T-helper 1 cell (primary cell): Measurements from ENCODE around the gene ACTR1A.
"Not testable (repeated sequence)": the region's sequence is repeated elsewhere in the genome, so short reads cannot be mapped to it uniquely, and the experiment has no call there.

Source experiments
- DNase-seq, 5 donors: peaks; one replicate each; pipeline ENCODE4 v3.0.0-alpha.2; 2012 to 2020
- total RNA-seq, 4 donors: gene quantifications; one replicate each; lab custom pipeline; 2026; lab: John Stamatoyannopoulos, UW

ACTR1A gene
- total RNA-seq = 57.4 to 71.9 (median 63.4) reads per million in 4 donors

DNA sequence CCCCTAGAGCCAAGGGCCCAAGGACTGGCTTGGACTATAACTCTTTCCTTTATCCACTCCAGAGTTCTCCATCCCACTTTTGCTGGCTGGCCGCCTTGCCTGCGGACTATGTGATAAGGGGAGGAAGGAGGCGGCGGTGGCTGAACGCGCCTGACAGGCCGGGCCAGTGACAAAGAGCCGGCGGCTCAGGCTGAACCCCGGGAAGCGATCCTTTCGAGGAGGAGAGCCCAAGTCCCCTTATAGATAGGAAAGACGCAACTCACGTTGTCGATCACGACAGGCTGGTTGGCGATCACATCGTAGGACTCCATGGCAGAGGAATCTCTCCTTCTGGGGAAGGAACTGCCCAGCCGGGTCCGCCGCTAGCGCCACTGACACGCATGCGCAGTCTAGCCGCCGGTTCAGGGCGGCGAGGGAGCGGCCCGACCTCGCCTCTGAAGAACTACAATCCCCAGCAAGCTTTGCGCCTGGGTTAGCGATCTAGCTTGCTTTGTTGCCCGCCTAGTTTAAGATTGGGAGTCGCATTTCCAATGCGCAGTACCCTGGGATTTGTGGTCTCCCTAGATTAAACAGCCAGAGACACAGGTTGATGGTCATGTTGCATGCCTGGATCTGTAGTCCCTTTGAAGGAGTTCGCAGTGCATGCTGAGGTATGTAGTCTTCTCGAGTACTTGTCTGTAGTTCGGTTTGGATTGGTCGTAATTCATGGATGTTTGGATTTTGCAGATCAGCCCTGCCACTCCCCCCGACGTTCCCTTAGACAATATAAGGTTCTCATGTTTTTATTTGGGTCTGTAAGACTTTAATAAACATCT lies at the start of gene ACTR1A:
Gene ACTR1A (minus strand): TSS at position 376 of the 815 bp plus-strand sequence. CDS start 65 bp downstream, at position 311.
- DNase-seq = peak; percentile 90 to 97 (median 95)

DNA sequence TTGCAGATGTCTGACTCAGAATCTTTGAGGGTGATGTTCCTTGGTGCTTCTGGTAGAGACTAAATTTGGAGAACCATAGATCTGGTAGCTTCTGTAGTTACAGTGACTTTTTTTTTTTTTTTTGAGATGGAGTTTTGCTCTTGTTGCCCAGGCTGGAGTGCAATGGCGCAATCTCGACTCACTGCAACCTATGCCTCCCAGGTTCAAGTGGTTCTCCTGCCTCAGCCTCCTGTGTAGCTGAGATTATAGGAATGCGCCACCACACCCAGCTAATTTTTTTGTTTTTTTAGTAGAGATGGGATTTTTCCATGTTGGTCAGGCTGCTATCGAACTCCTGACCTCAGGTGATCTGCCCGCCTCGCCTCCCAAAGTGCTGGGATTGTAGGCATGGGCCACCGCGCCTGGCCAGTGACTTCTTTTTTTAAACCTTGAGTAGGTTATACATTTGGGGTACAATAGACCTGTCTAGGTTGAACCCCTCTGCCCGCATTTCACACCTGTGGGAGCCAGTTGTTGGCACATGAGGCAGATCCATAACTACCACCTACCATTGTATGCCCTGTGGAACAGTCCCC lies 48.2 kb upstream of the ACTR1A start:
- DNase-seq = no peak

DNA sequence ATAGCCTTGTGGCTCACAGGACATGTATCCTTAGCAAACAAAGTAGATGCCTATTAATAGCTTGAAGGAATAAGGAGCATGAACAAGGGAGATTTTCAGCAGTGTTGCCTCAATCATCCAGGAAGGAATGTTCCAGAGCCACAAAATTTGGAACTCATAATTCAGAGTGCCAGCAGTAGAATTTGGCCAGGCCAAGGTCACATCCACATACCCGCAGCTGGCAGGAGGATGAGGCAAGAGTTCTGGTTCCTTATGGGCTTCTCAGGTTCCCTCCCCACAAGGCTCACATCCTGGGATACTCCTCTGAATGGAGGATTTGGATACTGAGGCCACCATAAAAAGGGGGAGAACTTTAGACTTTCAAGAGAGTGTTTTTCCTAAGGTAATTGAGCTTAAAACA lies 47.0 kb upstream of the ACTR1A start:
- no peak for DNase-seq

DNA sequence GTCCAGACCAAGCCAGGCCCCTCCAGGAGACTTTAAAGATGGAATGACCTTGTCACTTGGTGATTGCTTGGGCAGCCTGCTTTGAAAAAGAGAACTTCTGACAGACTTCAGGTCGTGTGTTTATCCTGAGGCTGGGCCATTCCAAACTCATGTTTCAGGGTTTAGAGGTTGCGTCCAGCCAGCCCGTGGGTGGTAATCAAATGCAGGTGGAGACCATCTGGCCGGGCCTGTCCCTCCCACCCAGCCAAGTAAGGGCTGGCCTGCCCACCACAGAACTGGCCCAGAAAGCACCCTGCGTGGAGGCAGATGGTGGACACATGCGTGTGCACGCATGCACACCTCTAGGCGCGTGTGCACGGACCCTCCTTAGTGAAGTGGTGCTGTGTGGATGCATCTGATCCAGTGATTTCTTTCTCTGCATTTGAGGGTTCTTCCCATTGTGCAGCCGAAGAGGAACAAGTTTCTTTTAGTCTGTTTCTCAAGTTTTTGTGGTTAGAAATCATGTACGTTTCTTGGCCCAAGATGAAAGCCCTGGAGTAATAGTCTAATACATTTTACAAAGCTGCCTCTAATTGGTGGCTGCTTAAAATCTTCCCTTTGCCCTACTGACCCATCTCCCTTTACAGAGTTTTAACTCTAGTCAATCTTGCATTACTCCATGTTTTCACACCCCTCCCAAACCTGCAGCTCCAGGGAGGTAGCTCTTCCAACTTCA lies 44.3 kb upstream of the ACTR1A start:
- DNase-seq = no peak

DNA sequence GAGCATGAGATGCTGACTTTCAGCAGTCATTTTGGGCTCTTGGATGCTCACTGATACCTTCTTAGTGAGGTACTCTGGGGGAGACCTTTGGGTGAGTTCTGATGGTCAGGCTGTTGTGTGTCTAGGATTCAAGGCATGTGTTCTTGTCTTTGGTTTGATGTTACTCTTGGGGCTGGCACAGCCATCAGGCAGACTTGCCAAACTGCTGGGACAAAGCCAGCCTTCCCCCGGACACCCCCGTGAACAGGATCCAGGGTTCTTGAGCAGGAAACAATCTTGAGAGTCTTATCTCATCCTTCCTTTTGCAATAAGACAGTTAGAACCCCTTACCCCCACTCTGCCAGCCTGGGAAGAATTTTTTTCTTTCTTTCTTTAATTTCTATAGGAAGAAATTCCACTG lies 43.5 kb upstream of the ACTR1A start:
- DNase-seq = no peak

DNA sequence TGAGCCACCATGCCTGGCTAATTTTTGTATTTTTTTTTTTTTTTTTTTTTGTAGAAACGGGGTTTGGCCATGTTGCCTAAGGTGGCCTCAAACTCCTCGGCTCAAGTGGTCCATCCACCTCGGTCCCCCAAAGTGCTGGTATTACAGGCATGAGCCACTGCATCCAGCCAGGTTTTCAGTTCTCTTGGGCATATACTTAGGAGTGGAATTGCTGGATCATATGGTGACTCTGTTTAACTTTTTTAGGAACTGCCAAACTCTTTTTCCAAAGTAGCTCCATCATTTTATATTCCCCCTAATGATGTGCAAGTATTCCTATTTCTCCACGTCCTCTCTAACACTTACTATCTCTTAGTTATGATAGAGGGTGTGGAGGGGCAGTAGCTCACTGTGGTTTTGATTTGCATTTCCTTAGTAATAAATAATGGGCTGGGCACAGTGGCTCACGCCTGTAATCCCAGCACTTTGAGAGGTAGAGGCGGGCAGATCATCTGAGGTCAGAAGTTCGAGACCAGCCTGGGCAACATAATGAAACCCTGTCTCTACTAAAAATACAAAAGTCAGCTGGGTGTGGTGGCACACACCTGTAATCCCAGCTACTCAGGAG lies 42.9 kb upstream of the ACTR1A start:
- no peak for DNase-seq

DNA sequence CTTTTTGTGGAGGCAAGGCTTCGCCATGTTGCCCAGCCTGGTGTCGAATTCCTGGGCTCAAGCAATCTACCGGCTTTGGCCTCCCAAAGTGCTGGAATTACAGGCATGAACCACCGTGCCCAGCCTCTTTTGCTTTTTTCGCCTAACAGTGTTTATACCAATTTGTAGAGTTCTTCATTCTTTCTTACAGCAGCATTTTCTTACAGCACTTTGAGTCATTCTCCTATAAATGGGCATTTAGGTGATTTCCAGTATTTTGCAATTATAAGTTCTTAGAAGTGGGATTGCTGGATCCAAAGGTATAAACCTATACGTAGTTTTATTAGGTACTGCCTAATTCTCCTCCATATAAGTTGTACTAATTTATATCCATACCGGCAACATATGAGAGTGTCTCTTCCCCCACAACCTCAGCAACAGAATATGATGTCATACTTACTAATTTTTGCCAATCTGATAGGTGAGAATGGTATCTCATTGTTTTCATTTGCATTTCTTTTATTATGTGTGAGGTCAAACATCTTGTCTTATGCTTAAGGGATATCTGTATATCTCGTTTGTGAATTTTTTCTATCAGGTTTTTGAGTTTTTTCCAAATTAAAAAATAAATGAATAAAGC lies 40.4 kb upstream of the ACTR1A start:
- no peak for DNase-seq

DNA sequence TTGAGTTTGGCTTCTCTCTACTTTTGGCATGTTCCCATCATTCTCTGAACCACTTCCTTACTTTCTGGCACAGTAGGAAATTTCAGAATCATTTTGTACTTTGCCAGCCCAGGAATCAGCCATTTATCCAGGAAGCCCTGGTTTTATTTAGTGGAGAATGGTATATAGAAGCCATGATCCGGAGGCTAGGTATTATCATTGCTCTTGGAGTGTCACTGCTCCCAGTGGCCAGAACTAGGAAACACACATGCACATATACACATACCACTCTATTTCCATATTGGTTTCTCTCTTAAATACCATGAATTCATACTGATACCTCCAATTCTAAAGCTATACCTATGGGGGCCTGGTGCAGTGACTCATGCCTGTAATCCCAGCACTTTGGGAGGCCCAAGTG lies 37.5 kb upstream of the ACTR1A start:
- no peak for DNase-seq

DNA sequence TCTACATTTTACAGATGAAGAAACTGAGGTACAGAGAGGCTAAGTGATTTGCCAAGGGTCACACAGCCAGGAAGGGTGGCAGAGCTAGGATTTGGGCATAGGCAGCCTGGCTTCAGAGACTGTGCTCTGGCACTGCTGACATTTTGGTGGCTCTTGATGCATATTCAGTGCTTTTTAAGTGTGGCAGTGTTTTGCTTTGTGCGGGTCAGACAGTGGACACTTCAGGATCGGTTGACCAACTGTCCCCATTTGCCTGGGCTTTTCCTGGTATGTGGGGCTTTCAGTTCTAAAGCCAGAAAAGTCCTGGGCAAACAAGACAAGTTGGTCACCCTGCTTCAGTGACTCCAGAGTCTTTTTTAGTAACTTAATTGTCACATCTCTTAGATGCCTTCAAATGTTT lies 36.3 kb upstream of the ACTR1A start:
- DNase-seq = no peak

DNA sequence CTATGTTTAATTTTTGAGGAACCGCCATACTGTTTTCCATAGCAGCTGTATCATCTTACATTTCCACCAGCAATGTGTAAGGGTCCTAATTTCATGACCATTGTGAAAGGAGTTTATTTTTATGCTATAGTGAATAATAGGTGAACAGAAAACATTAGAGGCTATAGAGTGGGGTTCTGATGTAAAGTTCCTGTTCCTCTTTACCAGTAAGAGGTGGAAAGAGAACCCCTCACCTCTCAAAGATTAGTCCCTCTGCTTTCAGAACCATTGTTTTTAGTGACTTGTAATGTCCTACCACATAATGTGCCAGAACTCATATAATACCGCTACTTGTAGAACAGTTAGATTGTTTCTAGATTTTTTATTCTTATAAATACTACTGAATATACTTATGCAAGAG lies 35.4 kb upstream of the ACTR1A start:
- DNase-seq = no peak

DNA sequence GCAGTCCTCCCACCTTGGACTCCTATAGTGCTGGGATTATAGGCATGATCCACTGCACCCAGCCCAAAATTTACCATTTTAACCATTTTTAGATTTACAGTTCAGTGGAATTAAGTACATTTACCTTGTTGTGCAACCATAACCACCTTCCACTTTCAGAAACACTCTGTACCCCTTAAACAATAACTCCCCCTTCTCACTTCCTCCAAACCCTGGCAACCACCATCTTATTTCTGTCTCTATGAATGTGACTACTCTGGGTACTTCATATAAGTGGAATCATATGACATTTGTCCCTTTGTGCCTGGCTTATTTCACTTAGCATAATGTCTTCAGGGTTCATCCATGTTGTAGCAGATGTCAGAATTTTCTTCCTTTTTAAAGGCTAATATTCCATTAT lies 34.9 kb upstream of the ACTR1A start:
- DNase-seq = no peak

DNA sequence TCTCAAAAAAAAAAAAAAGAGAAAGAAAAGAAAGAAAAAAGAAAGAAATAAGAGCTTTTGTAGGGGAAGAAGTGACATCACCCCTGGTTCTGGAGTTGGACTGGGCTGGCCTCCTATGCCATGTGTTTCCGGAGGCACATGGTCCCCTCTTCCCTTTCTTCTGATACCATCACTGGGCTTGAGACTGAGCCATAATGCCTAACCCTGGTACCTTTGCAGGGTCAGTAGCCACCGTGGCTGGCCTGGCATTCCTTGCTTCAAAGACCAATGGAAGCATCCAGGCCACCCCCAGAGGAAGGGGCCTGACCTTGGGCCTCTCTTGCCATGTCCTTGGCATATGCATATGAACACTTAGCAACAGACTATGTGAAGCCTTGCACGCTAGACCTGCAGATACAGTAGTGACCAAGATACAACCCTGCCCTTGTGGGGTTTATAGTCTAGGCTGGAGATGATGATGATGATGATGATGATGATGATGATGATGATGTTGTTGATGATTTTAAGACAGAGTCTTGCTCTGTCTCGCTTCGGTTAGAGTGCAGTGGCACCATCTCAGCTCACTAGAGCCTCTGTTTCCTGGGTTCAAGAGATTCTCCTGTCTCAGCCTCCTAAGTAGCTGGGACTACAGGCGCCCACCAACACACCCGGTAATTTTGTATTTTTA lies 33.1 kb upstream of the ACTR1A start:
- no peak for DNase-seq

DNA sequence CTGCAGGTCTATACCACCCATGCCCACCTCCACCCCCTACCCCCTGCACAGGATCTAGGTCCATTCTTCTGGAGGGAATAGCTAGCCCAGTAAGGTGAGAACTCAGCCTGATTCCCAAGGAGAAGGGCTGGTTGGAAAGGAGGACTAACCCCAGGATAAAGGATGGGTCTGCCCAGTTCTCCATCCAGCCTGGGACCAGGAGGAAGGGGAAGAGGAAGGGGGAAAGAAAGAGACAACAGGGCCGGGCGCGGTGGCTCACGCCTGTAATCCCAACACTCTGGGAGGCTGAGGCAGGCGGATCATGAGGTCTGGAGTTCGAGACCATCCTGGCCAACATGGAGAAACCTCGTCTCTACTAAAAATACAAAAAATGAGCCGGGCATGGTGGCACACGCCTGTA lies 32.5 kb upstream of the ACTR1A start:
- DNase-seq = not testable (repeated sequence)

DNA sequence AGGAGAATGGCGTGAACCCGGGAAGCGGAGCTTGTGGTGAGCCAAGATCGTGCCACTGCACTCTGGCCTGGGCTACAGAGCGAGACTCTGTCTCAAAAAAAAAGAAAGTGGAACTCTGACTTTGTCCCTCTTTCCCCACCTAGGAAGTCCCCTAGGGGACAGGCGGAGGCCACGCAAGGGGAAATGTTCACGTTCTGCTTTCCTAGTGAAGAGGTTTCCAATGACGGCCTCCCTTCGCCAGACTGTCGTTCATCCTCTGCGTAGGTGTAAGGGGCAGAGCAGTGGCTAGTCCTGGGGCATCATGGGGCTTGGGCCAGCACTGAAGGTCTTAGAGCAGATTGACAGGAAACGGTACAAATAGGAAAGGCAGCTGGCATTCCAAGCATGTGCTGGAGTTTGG lies 31.8 kb upstream of the ACTR1A start:
- DNase-seq = no peak

DNA sequence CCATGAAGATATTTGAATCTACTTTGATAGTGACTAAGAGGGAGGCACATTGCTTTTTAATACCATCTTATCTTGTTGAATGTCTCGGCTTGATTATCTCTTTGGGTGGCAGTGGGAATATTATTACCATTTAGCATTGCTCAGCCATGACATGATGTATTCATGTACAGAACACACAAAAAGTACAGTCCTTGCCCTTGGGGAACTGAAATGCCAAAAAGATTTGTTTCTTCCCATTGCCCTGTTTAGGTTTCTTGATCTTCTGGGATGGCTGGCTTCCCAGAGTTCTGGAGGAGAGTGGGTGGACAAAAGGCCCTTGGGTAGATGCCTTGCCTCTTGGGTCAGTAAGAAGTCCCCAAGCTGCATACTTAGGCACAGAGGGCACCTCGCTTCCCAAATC lies 25.0 kb upstream of the ACTR1A start:
- no peak for DNase-seq

DNA sequence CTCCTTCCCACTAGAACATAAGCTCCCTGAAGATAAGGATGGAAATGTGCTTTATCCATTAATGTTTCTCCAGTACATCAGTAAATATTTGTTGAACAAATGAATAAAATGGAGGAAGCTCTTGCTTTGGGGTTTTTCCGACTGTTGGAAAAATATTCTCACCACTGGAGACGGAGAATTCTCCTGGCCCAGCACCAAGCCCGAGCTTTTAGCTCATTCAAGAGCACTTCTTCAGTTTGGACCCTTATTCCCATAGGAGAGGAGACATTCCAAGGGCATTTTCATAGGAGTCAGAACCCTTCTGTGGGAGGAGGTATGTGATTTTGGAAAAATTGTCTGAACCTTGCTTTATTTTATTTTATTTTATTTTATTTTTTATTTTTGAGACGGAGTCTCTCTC lies 22.2 kb upstream of the ACTR1A start:
- DNase-seq = no peak

DNA sequence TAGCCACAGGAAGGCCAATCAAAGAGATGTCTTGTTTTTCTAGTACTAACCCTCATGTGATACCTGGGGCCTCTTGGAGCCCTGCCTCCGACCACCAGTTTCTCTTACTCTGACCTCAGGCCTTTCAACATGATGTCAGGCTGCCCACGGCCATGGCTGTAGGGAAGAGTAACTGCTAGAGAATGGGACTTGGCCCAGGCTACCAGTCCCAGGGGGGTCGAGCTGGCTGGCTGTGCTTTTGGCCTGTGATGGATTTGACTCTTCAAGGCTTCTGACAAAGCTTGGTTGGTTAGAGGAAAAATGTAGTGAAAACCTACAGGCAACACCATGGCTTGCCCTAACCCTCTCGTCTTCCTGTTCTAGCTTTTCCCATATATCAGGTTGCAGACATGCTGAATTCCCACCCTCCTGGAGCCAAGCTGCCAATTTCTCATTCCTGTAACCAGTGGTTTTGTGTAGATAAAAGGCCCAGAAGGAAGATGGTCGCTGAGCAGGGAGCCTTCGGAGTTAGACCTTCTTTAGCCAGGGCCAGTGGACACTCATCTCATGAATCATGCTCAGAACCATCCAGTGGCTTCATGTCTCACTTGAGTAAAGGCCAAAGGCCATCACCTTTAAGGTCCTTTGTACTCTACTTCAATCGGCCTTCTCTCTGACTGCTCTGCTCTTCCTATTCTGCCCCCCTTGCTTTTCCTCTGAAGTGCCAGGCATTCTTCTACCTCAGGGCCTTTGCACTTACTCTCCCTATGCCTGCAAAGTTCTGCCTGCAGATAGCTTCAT lies 20.9 kb upstream of the ACTR1A start:
- no peak for DNase-seq

DNA sequence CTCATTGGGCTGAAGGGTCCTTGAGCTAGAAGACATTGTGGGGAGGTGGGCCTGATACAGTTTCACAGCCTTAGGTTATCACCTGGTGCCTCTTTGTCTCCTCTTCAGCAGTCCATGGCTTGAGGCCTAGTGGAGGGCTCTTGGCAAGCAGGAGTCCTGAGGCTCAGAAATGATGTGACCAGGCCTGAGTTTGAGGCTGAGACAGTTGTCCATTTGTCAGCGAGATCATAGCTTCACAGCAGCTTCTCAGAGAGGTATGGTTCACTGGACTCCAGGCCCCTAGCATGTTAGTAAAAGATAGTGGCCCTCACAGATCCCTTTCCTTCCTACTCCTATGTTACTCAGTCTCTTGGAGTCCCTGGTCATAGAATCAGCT lies 20.4 kb upstream of the ACTR1A start:
- no peak for DNase-seq

DNA sequence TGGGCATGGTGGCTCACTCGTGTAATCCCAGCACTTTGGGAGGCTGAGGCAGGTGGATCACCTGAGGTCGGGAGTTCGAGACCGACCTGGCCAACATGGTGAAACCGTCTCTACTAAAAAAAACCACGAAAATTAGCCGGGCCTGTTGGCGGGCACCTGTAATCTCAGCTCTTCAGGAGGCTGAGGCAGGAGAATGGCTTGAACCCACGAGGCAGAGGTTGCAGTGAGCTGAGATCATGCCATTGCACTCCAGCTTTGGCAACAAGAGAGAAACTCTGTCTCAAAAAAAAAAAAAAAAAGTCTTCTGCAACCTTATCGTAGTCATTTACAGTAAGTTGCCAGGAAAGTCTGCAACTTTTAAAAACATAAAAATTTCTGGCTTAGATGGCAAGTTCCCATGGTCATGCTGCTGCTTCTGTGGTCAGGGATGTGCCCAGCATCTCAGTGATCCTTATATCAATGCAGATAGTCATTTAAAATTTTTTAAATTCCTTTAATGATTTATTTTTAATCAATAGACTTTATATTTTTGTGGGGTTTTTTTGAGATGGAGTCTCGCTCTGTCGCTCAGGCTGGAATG lies 16.8 kb upstream of the ACTR1A start:
- no peak for DNase-seq

DNA sequence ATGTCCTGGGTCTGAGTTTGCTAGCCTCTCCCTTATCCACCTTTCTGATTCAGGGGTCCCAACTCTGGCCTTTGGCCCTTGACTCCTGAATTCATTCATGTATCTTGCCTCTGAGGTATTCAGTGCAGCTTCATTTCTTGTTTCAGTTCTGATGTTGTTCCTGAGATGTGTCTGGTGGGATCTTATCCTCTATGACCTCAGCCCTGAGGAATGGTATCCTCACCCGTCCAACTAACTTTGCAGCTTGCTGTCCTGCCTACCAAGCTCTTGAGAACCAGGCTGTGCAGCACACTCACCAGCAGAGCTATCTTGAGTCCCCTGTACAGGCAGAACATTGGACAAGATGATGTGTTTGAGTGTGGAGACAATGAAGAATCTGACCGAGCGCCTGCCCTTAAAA lies 15.0 kb upstream of the ACTR1A start:
- DNase-seq = no peak

DNA sequence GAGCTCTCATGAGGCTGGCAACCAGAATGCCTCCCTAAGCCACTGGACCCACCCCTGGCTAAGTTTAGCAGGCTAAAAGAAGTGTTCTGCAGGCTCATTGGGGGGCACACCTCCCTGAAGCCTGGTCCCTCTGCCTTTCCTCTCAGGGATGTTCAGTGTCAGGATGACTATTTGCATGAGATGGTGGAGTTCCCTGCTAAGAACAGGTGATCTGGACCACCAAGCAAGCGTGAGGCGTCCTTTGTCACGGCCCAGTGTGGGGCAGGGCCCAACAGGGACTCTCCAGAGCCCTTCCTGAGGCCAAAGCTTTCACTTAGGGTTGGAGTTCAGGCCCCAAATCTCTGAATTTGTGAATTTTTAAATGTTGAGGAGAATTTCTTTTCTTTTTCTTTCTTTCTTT lies 13.2 kb upstream of the ACTR1A start:
- no peak for DNase-seq
